ENCODE measurements around the gene PTPRD. TPM values are rescaled to one million over a fixed set of nuclear protein-coding genes. Genes with fewer than 3 reads are reported as not detected.

The PTPRD gene
- total RNA-seq, 1 donor from 2014 or later = 532 TPM

DNA sequence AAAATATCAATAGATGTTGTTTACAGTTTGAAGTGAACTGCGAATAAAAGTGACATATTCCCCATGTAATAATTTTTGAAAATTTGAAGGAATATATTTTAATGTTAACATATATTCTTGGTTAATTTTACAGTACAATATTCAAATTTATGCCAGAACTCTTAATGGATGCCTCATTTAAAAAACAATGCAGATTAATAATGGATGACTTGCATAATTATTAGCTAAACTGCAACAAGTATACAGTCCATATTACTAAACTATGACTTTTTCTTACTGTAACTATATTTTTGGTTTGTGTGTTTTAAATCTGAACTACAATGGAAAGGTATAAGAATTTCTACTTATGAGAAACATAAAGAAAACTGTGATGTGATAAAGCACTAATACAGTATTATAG lies 1390.1 kb downstream of the PTPRD start:
- H3K36me3 Mint-ChIP-seq (ENCODE audit: unreplicated experiment) = no peaks in the 10 kb centered on the region
- TF ChIP-seq CTCF (IDR thresholded peaks at IDR 0.05; ENCODE audit: partially characterized antibody, unreplicated experiment) = no peak
- H3K27me3 Mint-ChIP-seq (ENCODE audit: unreplicated experiment) = no peaks in the 10 kb centered on the region
- no peak overlapping the region for H3K27ac Mint-ChIP-seq (ENCODE audit: unreplicated experiment)
- H3K4me1 Mint-ChIP-seq (ENCODE audit: low read depth, unreplicated experiment) = peaks cover 19% of the 10 kb centered on the region
- DNase-seq = no peak
- peaks cover 3% of the 10 kb centered on the region for H3K9me3 Mint-ChIP-seq (ENCODE audit: unreplicated experiment)
- no peak overlapping the region for H3K4me3 Mint-ChIP-seq (ENCODE audit: unreplicated experiment)

- Mint-ChIP-seq H3K36me3 (ENCODE audit: unreplicated experiment) (no peaks in the 10 kb centered on the region), H3K4me1 (ENCODE audit: low read depth, unreplicated experiment) (peaks cover 56% of the 10 kb centered on the region), H3K4me3 (ENCODE audit: unreplicated experiment) (no peak overlapping the region), H3K9me3 (ENCODE audit: unreplicated experiment) (peaks cover 8% of the 10 kb centered on the region), H3K27ac (ENCODE audit: unreplicated experiment) (no peak overlapping the region), H3K27me3 (ENCODE audit: unreplicated experiment) (peaks cover 5% of the 10 kb centered on the region)
- no peak for TF ChIP-seq CTCF (IDR thresholded peaks at IDR 0.05; ENCODE audit: partially characterized antibody, unreplicated experiment)
- no peak for DNase-seq
Observed at GRCh38 chr9:9216934-9217333, 1395.9 kb downstream of the PTPRD start.

DNA sequence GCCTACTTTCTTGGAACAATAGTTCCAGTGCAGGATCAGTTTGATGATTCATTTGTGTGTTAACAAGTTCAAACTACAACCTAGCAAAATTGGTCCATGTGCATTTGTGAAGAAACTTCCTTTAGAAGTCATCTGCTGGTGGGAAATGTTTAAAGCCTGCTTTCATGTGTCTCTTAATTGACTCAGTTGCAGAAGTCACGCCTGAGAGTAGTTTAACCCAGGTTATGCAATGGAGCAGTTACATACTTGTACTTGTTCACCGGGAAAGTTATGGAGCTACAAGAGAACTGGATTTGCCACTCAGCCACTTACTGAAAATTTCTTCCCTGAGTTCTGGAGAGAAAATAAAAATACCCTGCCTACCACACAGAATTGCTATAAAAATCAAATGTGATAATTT lies 1397.8 kb downstream of the PTPRD start:
- H3K27me3 Mint-ChIP-seq (ENCODE audit: unreplicated experiment) = peaks cover 6% of the 10 kb centered on the region
- no peak for TF ChIP-seq CTCF (IDR thresholded peaks at IDR 0.05; ENCODE audit: partially characterized antibody, unreplicated experiment)
- H3K4me1 Mint-ChIP-seq (ENCODE audit: low read depth, unreplicated experiment) = peaks cover 56% of the 10 kb centered on the region
- no peak overlapping the region for H3K4me3 Mint-ChIP-seq (ENCODE audit: unreplicated experiment)
- peak overlapping the region; percentile 97 for H3K27ac Mint-ChIP-seq (ENCODE audit: unreplicated experiment)
- peaks cover 5% of the 10 kb centered on the region for H3K9me3 Mint-ChIP-seq (ENCODE audit: unreplicated experiment)
- DNase-seq = no peak
- no peaks in the 10 kb centered on the region for H3K36me3 Mint-ChIP-seq (ENCODE audit: unreplicated experiment)

GRCh38 chr9:9214066-9214465 lies 1398.7 kb downstream of the PTPRD start:
- peak; percentile 58 for DNase-seq
- Mint-ChIP-seq H3K27ac (ENCODE audit: unreplicated experiment) (peak overlapping the region; percentile 97), H3K4me3 (ENCODE audit: unreplicated experiment) (peak overlapping the region; percentile 74), H3K36me3 (ENCODE audit: unreplicated experiment) (no peaks in the 10 kb centered on the region), H3K4me1 (ENCODE audit: low read depth, unreplicated experiment) (peaks cover 51% of the 10 kb centered on the region), H3K9me3 (ENCODE audit: unreplicated experiment) (peaks cover 5% of the 10 kb centered on the region), H3K27me3 (ENCODE audit: unreplicated experiment) (peaks cover 6% of the 10 kb centered on the region)
- TF ChIP-seq CTCF (IDR thresholded peaks at IDR 0.05; ENCODE audit: partially characterized antibody, unreplicated experiment) = no peak

DNA sequence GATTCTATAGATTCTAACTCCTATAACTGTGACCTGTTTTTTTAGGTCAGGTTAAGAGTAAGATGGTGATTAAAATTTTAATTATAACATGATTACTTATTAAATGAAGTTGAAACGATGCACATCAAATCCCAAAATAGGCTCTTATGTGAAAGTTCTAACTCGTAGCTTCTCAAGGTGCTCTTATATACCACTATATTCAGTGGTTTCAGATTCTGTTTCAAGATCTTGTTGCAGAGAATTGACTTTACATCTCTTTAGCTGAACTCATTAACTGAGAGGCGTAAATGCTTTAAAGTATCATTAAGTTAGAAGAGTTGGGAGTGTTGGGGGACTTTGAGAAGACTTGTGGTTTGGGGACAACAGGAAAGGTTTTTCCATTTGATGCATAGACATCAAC lies 1399.8 kb downstream of the PTPRD start:
- no peak for DNase-seq

More for the DNA sequence above, 1399.8 kb downstream of the PTPRD start:
- no peak for TF ChIP-seq CTCF (IDR thresholded peaks at IDR 0.05; ENCODE audit: partially characterized antibody, unreplicated experiment)
- Mint-ChIP-seq H3K4me1 (ENCODE audit: low read depth, unreplicated experiment) (peaks cover 41% of the 10 kb centered on the region), H3K4me3 (ENCODE audit: unreplicated experiment) (no peak overlapping the region), H3K27ac (ENCODE audit: unreplicated experiment) (peak overlapping the region; percentile 74), H3K27me3 (ENCODE audit: unreplicated experiment) (peaks cover 6% of the 10 kb centered on the region), H3K9me3 (ENCODE audit: unreplicated experiment) (peaks cover 5% of the 10 kb centered on the region), H3K36me3 (ENCODE audit: unreplicated experiment) (no peaks in the 10 kb centered on the region)
